ENCODE data around the gene FNDC3A.

The FNDC3A gene

DNA sequence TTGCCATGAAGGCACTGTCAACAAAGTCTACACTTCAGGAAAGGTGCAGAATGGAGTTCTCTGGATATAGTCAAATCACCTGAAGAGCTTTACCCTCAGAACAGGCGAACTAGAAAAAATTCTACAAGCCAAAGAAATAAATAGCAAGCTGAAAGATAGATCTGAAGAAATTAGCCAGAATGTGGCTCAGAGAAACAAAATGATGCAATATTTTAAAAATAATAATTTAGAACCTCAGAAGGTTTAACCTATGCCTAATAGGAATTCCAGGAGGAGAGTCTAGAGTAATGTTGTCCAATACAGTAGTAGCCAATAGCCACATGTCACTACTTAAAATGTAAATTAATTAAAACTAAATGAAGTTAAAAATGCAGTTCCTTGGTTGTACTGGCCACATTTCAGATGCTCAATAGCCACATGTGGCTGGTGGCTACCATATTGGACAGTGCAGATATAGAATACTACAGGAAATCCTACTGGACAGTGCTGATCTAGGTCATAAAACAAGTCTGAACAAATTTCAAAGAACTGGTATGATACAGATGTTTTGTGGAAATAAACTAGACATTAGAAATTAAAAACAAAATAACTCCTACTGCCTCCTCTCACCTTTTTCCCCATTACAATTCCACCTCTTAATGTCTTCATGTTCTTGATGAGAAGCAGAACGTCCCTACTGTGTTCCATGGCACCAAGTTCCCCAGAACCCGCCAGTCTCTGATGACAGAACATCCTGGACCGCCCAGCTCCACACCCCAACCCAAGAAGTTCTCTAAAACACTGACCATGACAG lies 271.3 kb downstream of the FNDC3A start:
- no peaks in the 10 kb centered on the region for H3K36me3 ChIP-seq (ENCODE audit: control insufficient read depth, insufficient read depth, low read length)
- DNase-seq (ENCODE audit: extremely low read depth, insufficient read length), result no peak
- H3K27me3 ChIP-seq (replicated peaks; ENCODE audit: control insufficient read depth, insufficient read depth, low read length), result no peaks in the 10 kb centered on the region
- H3K4me3 ChIP-seq (replicated peaks; ENCODE audit: low read depth, low read length), result peak overlapping the region; percentile 77
- TF ChIP-seq, protein P1, sequence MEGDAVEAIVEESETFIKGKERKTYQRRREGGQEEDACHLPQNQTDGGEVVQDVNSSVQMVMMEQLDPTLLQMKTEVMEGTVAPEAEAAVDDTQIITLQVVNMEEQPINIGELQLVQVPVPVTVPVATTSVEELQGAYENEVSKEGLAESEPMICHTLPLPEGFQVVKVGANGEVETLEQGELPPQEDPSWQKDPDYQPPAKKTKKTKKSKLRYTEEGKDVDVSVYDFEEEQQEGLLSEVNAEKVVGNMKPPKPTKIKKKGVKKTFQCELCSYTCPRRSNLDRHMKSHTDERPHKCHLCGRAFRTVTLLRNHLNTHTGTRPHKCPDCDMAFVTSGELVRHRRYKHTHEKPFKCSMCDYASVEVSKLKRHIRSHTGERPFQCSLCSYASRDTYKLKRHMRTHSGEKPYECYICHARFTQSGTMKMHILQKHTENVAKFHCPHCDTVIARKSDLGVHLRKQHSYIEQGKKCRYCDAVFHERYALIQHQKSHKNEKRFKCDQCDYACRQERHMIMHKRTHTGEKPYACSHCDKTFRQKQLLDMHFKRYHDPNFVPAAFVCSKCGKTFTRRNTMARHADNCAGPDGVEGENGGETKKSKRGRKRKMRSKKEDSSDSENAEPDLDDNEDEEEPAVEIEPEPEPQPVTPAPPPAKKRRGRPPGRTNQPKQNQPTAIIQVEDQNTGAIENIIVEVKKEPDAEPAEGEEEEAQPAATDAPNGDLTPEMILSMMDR (IDR thresholded peaks at IDR 0.05; ENCODE audit: insufficient read depth, low read length, poor library complexity, severe bottlenecking), result no peak

DNA sequence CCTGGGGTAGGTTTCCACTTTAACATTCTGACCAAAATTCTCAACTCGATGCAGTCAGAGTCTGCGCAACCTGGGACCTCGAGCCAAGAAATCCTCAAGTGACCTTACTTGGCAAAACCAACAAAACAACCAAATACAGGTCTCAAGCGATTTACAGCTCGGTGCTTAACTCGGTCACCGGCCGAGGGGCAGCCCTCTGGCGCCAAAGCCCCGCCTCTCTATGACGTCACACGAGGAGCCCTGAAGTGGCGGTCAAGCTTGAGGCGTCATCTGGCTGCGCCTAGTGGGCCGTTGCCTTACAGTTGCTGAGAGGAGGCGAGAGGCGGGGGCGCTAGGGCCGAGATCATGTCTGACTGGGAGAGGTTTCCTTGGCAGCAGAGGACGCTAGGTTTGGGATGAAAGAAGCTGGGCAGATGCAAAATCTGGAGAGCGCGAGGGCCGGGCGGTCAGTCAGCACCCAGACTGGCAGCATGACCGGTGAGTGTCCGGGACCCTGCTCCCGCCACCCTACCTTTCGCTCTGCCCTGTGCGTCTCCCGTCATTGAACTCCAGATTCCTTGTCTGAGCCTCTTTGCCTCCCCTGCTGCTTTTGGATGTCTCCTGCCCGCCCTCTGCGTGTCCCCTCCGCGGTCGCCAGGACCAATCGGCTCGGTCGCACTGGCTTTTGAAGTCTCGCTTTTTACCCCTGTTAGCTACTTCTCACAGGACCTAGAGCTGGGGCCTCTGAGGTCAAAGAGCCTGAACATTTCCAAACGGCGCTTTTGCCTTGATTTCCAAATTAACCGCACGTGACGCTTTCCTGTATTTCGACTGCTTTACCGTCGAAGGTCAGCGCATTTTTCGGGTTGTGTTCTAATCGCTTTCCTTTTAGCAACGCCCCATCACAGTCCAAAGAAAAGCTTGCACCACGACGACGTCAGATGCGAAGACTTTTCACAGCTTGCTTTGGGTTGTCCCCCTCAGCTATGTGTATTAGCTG lies 272.2 kb downstream of the FNDC3A start, which contains the start of gene CDADC1:
CDADC1 (plus strand) TSS at position 283 of the 979 bp plus-strand sequence; CDS start at position 396, 113 bp downstream.
- Histone ChIP-seq H3K27me3 (replicated peaks; ENCODE audit: control insufficient read depth, insufficient read depth, low read length) (no peaks in the 10 kb centered on the region), H3K36me3 (ENCODE audit: control insufficient read depth, insufficient read depth, low read length) (no peaks in the 10 kb centered on the region), H3K4me3 (replicated peaks; ENCODE audit: low read depth, low read length) (peak within 1 kb of the TSS; percentile 77)
- TF ChIP-seq, protein P1 (IDR thresholded peaks at IDR 0.05; ENCODE audit: insufficient read depth, low read length, poor library complexity, severe bottlenecking), result no peak
- DNase-seq (ENCODE audit: extremely low read depth, insufficient read length), result peak; percentile 91

DNA sequence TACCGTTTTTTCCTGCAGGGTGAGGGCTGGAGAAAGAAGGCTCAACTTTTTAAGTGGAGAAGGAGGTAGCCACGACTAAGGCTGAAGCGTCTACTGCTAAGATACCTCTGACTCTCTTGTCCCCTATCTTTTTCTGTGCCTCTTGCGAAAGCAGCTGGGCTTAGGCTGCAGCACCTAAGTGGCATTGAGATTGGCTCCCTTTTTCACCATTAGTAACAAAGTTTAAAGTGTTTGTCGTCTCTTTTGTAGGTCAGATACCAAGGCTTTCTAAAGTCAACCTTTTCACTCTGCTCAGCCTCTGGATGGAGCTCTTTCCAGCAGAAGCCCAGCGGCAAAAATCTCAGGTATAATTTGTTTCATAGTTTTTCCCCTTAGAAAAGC lies 272.9 kb downstream of the FNDC3A start:
- H3K4me3 ChIP-seq (replicated peaks; ENCODE audit: low read depth, low read length), result peak overlapping the region; percentile 77
- DNase-seq (ENCODE audit: extremely low read depth, insufficient read length), result no peak
- TF ChIP-seq, protein P1 (IDR thresholded peaks at IDR 0.05; ENCODE audit: insufficient read depth, low read length, poor library complexity, severe bottlenecking), result peak; percentile 21
- no peaks in the 10 kb centered on the region for H3K27me3 ChIP-seq (replicated peaks; ENCODE audit: control insufficient read depth, insufficient read depth, low read length)
- no peaks in the 10 kb centered on the region for H3K36me3 ChIP-seq (ENCODE audit: control insufficient read depth, insufficient read depth, low read length)

DNA sequence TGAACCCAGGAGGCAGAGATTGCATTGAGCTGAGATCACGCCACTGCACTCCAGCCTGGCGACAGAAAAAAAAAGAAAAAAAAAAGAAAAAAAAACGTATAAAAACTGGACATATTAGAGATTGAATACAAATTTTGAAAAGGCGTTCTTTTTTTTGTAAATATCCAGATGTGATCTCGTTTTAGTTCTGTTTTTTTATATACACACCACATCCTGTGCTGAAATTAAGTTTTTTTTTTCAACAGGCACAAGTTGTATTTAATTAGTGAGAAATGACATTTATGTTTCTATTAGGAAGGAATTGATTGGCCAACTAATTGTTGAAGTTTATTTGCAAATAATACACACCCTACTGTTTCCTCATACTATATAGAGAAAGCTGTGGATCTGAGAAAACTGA lies 275.6 kb downstream of the FNDC3A start:
- DNase-seq (ENCODE audit: extremely low read depth, insufficient read length), result no peak
- Histone ChIP-seq H3K4me3 (replicated peaks; ENCODE audit: low read depth, low read length) (no peak overlapping the region), H3K36me3 (ENCODE audit: control insufficient read depth, insufficient read depth, low read length) (no peaks in the 10 kb centered on the region; the same call in 1 of the 2 replicates), H3K27me3 (replicated peaks; ENCODE audit: control insufficient read depth, insufficient read depth, low read length) (no peaks in the 10 kb centered on the region)
- TF ChIP-seq, protein P1 (IDR thresholded peaks at IDR 0.05; ENCODE audit: insufficient read depth, low read length, poor library complexity, severe bottlenecking), result no peak

DNA sequence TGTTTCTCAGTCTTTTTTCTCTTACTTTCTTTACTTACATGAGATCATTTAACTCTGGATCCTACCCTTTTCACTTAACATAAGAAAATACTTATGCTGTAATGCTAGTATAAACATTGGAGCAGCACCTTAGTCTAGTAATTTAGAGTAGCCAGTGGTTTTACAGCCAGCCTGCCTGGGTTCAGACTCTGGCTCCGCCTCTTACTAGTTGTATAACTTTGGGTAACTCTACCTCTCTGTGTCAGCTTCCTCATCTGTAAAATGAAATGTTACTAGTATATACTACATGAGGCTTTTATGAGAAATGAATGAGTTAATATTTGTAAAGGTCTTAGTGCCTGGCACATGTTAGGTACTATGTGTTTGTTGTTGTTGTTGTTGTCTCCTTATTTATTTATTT lies 277.6 kb downstream of the FNDC3A start:
- H3K27me3 ChIP-seq (replicated peaks; ENCODE audit: control insufficient read depth, insufficient read depth, low read length), result no peaks in the 10 kb centered on the region
- no peak overlapping the region for H3K4me3 ChIP-seq (replicated peaks; ENCODE audit: low read depth, low read length)
- H3K36me3 ChIP-seq (ENCODE audit: control insufficient read depth, insufficient read depth, low read length), result no peaks in the 10 kb centered on the region; the same call in 1 of the 2 replicates
- TF ChIP-seq, protein P1 (IDR thresholded peaks at IDR 0.05; ENCODE audit: insufficient read depth, low read length, poor library complexity, severe bottlenecking), result no peak
- DNase-seq (ENCODE audit: extremely low read depth, insufficient read length), result no peak

Data from GM06990 (cell line).